ENCODE measurements around the gene LY6G5B. TPM values are rescaled to one million over a fixed set of nuclear protein-coding genes. Genes with fewer than 3 reads are reported as not detected.
"Not testable (repeated sequence)": the region's sequence is repeated elsewhere in the genome, so short reads cannot be mapped to it uniquely, and the experiment has no call there.

Gene LY6G5B
- total and polyA plus RNA-seq, 2 of the 4 experiments (the other 2 are of a cell fraction): 2.2 to 13.6 TPM

- H3K9me3 ChIP-seq (ENCODE audit: control insufficient read depth, insufficient read depth, low read length); H2AFZ ChIP-seq (replicated peaks; ENCODE audit: low read length, poor library complexity); H3K27ac ChIP-seq (ENCODE audit: insufficient read depth, low read length); H4K20me1 ChIP-seq (ENCODE audit: insufficient read depth, low read length); H3K36me3 ChIP-seq (ENCODE audit: control insufficient read depth, insufficient read depth, low read length); DNase-seq; in situ Hi-C loops (cut with MboI; ENCODE audit: low sequenced_read_pairs); H3K4ac ChIP-seq (ENCODE audit: low read depth, low read length); H3K9me1 ChIP-seq (ENCODE audit: insufficient read depth, low read length); H4K5ac ChIP-seq (ENCODE audit: low read depth, low read length); POLR2A ChIA-PET (ENCODE audit: unreplicated experiment); H3K4me3 ChIP-seq (ENCODE audit: insufficient read depth, low read depth, low read length); H2BK20ac ChIP-seq (ENCODE audit: low read depth, low read length); H3K9ac ChIP-seq (ENCODE audit: low read depth, low read length); H2BK15ac ChIP-seq (ENCODE audit: low read depth, low read length); H4K8ac ChIP-seq (ENCODE audit: low read depth in 2 of 2, low read length in 2 of 2); H3K18ac ChIP-seq (ENCODE audit: low read depth, low read length); H2BK5ac ChIP-seq (ENCODE audit: low read depth, low read length, poor library complexity, severe bottlenecking); H4K91ac ChIP-seq (ENCODE audit: insufficient read depth, low read depth, low read length); H3K14ac ChIP-seq (replicated peaks; ENCODE audit: low read depth, low read length); H3K79me1 ChIP-seq (ENCODE audit: low read depth in 1 of 2, low read length in 2 of 2); H3K4me2 ChIP-seq (ENCODE audit: low read depth, low read length); H2AK9ac ChIP-seq (replicated peaks; ENCODE audit: low read depth, low read length, poor library complexity); dilution Hi-C loops (cut with HindIII; ENCODE audit: low sequenced_read_pairs, unreplicated experiment); H3K56ac ChIP-seq (ENCODE audit: extremely low read depth, insufficient read depth, low read length); H3K4me1 ChIP-seq (ENCODE audit: control insufficient read depth, insufficient read depth, low read length); ATAC-seq (ENCODE audit: low read depth); H2BK120ac ChIP-seq (ENCODE audit: low read depth, low read length); intact Hi-C loops (cut with micrococcal nuclease); BruUV-seq (replicated peaks); H3K23ac ChIP-seq (ENCODE audit: low read depth, low read length); H2AK5ac ChIP-seq (ENCODE audit: low read depth, low read length): not testable (repeated sequence)
- peaks cover 27% of the 10 kb centered on the region for H3K27me3 ChIP-seq (ENCODE audit: control insufficient read depth, insufficient read depth, low read length)
- CTCF ChIA-PET: interaction anchor here (0.6 kb wide), 1 partner anchor 28 kb away, joined by 3 read pairs; no protein-coding TSS in a partner anchor
- 76% methylated on average over 3 of the region's 11 CpGs; no CpG with 5 or more reads in 1 of the 2 experiments for WGBS, 2 experiments (ENCODE audit: extremely low coverage in 2 of 2, insufficient read length in 1 of 2)
Measured at GRCh38 chr6:31709157-31709556, 39.4 kb downstream of the LY6G5B start.

Data from IMR-90 (cell line).